CD4-positive, alpha-beta T cell (primary cell): ENCODE measurements around the gene DISP2. TPM values are rescaled to one million over a fixed set of nuclear protein-coding genes. Genes with fewer than 3 reads are reported as not detected.

ENCODE experiments used
- ATAC-seq: fragments of 200-7000 bp; cut with Tn5 transposase; one replicate; pipeline ENCODE4 v1.10.0; 2022; ENCODE audit warnings: mild to moderate bottlenecking; ENCODE audit not compliant: poor library complexity
- CTCF ChIA-PET: fragments of 350-600 bp; sonication (Branson Sonifier 250); formaldehyde crosslinking; loops from one replicate; lab custom pipeline; 2021; ENCODE audit warnings: antibody characterized with exemption, inconsistent platforms; lab: Charles Lee
- POLR2A ChIA-PET: fragments of 350-600 bp; sonication (Branson Sonifier 250); formaldehyde crosslinking; loops from one replicate; lab custom pipeline; 2021; ENCODE audit warnings: antibody characterized with exemption, inconsistent platforms; lab: Charles Lee
- DNase-seq, 14 experiments: peaks; one replicate each; pipeline ENCODE4 v3.0.0-alpha.2; 2013 to 2020; ENCODE audit warnings: mixed read lengths in 2 of 14
- H3K27ac ChIP-seq, 2 donors: one replicate each; pipeline versions ENCODE4 v1.5.1 to v1.7.0; 2013; ENCODE audit warnings: low read length in 2 of 2, low read depth in 1 of 2, mild to moderate bottlenecking in 1 of 2
- H3K27me3 ChIP-seq, 2 experiments: 1 replicate in 1 of 2; 2 replicates in 1 of 2; pipeline versions ENCODE4 v1.6.1 to v1.7.0; 2013; ENCODE audit warnings: low read length in 2 of 2, control low read depth in 1 of 2, mild to moderate bottlenecking in 1 of 2, moderate library complexity in 1 of 2; ENCODE audit not compliant: insufficient read depth in 2 of 2, control insufficient read depth in 1 of 2
- H3K36me3 ChIP-seq: one replicate; pipeline ENCODE4 v1.6.1; 2013; ENCODE audit warnings: low read length, control low read depth; ENCODE audit not compliant: insufficient read depth
- H3K4me1 ChIP-seq: one replicate; pipeline ENCODE4 v1.6.1; 2013; ENCODE audit warnings: low read length, control low read depth; ENCODE audit not compliant: insufficient read depth
- H3K4me3 ChIP-seq: one replicate; pipeline ENCODE4 v1.5.1; 2013; ENCODE audit warnings: mild to moderate bottlenecking, low read length, moderate library complexity
- H3K9me3 ChIP-seq, 2 experiments: 1 replicate in 1 of 2; 2 replicates in 1 of 2; pipeline versions ENCODE4 v1.6.1 to v1.7.0; 2013; ENCODE audit warnings: low read length in 2 of 2, mild to moderate bottlenecking in 2 of 2, control low read depth in 1 of 2, moderate library complexity in 1 of 2; ENCODE audit not compliant: control insufficient read depth in 1 of 2, insufficient read depth in 1 of 2
- H3K27ac Mint-ChIP-seq: one replicate; pipeline ENCODE4 v1.8.0; 2020; ENCODE audit warnings: mixed read lengths
- H3K27me3 Mint-ChIP-seq: one replicate; pipeline ENCODE4 v1.8.0; 2021; ENCODE audit warnings: mixed read lengths
- H3K36me3 Mint-ChIP-seq: one replicate; pipeline ENCODE4 v1.8.0; 2021; ENCODE audit warnings: low read depth, mixed read lengths
- H3K4me1 Mint-ChIP-seq: one replicate; pipeline ENCODE4 v1.8.0; 2021; ENCODE audit warnings: low read depth, mixed read lengths
- H3K4me3 Mint-ChIP-seq: one replicate; pipeline ENCODE4 v1.8.0; 2020; ENCODE audit warnings: mild to moderate bottlenecking, mixed read lengths
- H3K9me3 Mint-ChIP-seq: one replicate; pipeline ENCODE4 v1.8.0; 2020; ENCODE audit warnings: mixed read lengths
- CTCF ChIP-seq: fragments of 200-600 bp; IDR thresholded peaks from one replicate; pipeline ENCODE4 v1.8.0; 2022; ENCODE audit warnings: antibody characterized with exemption, mild to moderate bottlenecking
- intact Hi-C, 2 experiments: fragments of 100-400 bp; cut with DNase I in 1 of 2; cut with micrococcal nuclease in 1 of 2; formaldehyde crosslinking; loops; one replicate each; pipeline versions ENCODE4 v1.15.1 to v1.9.0; 2023 to 2025; cut with DNase I, micrococcal nuclease
- total RNA-seq, 174 experiments: library from RNA in 2 of 174; stranded (reverse) in 2 of 174; gene quantifications; one replicate each; pipeline ENCODE4 v1.2.3 and lab custom pipeline; 2021 to 2026

DISP2 gene
- total RNA-seq, 2 experiments from 2014 or later: 0.03 to 0.06 TPM

DNA sequence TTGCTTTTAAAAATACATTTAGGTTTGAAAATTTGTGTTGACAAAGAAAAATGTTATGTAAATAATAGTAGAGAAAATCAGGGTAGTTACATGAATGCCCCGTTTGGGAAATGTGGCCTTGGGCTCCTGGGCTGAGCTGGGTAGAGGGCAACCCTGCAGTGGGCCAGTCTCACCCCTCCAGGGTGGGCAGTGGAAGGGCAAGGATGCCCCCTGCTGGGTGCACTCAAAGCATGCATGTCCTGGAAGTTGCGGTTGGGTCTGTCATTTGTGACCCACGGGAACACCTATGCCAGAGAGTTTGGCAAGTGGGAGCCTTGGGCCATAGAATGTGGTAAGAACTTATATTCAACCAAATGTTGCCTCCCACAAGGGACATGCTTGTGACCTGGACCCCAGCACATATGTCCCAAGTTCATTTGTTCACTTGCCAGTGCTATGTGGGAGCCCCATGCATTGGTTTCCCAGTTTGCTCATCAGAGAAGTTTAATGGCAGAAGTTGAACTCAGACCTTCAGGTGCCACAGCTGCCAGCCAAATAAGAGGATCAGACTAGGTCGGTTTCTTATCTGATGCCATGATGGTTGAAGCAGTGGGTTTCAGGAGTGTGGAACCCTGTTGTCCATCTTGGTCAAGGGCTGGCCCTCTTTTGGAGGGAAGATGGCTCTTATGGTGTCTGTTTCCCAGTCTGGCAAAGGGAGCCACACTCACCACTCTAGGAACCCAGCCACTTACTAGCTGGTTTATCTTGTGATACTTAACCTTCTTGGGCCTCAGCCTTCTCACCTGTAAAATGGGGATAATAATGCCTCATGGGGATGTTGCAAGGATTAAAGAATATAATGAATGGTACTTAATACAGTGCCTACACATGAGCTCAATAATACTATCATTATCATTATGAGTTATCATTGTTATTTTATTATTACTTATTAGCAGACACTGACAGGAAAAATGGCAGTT lies 47.7 kb upstream of the DISP2 start:
- Histone ChIP-seq H3K4me1 (peaks cover 61% of the 10 kb centered on the region), H3K27me3 (no peaks in the 10 kb centered on the region), H3K9me3 (no peaks in the 10 kb centered on the region), H3K27ac (no peak overlapping the region), H3K36me3 (peaks cover 3% of the 10 kb centered on the region), H3K4me3 (no peak overlapping the region)
- TF ChIP-seq CTCF: peak; percentile 74
- Mint-ChIP-seq H3K4me3 (peak overlapping the region; percentile 96), H3K27ac (peak overlapping the region; percentile 95), H3K4me1 (peaks cover 51% of the 10 kb centered on the region), H3K9me3 (no peaks in the 10 kb centered on the region), H3K36me3 (peaks cover 19% of the 10 kb centered on the region), H3K27me3 (no peaks in the 10 kb centered on the region)
- POLR2A ChIA-PET: interaction anchor here (1.1 to 4.5 kb wide), 4 partner anchors 12 to 95 kb away, joined by 4 to 65 read pairs (median 34); partner anchors contain the start of genes INAFM2 and IVD
- CTCF ChIA-PET: interaction anchor here (0.8 to 6.4 kb wide), 6 partner anchors 11 to 35 kb away, joined by 3 to 55 read pairs (median 9); partner anchors contain the start of genes ANKRD63 and INAFM2
- DNase-seq (peak in 13 of 14 experiments; percentile 25 to 78 (median 56)), ATAC-seq (no peak)
- intact Hi-C loops: loop anchor here (1.0 kb wide), 1 partner anchor 31 kb away; no protein-coding TSS in a partner anchor

GRCh38 chr15:40310993-40311392 lies 47.0 kb upstream of the DISP2 start:
- Histone ChIP-seq H3K4me1 (peaks cover 53% of the 10 kb centered on the region), H3K4me3 (no peak overlapping the region), H3K36me3 (no peaks in the 10 kb centered on the region), H3K9me3 (no peaks in the 10 kb centered on the region), H3K27me3 (no peaks in the 10 kb centered on the region), H3K27ac (no peak overlapping the region)
- peak overlapping the region; percentile 13 for H3K27ac Mint-ChIP-seq
- CTCF ChIA-PET: interaction anchor here (1.3 to 6.4 kb wide), 4 partner anchors 11 to 36 kb away, joined by 4 to 55 read pairs (median 30); partner anchors contain the start of gene INAFM2
- H3K9me3 Mint-ChIP-seq: no peaks in the 10 kb centered on the region
- no peak for TF ChIP-seq CTCF
- DNase-seq (no peak), ATAC-seq (no peak)
- H3K36me3 Mint-ChIP-seq: peaks cover 19% of the 10 kb centered on the region
- POLR2A ChIA-PET: no interaction called here
- H3K4me3 Mint-ChIP-seq: peak overlapping the region; percentile 78
- intact Hi-C loops: loop anchor here (1.0 kb wide), 1 partner anchor 32 kb away; no protein-coding TSS in a partner anchor
- H3K4me1 Mint-ChIP-seq: peaks cover 45% of the 10 kb centered on the region
- no peaks in the 10 kb centered on the region for H3K27me3 Mint-ChIP-seq

DNA sequence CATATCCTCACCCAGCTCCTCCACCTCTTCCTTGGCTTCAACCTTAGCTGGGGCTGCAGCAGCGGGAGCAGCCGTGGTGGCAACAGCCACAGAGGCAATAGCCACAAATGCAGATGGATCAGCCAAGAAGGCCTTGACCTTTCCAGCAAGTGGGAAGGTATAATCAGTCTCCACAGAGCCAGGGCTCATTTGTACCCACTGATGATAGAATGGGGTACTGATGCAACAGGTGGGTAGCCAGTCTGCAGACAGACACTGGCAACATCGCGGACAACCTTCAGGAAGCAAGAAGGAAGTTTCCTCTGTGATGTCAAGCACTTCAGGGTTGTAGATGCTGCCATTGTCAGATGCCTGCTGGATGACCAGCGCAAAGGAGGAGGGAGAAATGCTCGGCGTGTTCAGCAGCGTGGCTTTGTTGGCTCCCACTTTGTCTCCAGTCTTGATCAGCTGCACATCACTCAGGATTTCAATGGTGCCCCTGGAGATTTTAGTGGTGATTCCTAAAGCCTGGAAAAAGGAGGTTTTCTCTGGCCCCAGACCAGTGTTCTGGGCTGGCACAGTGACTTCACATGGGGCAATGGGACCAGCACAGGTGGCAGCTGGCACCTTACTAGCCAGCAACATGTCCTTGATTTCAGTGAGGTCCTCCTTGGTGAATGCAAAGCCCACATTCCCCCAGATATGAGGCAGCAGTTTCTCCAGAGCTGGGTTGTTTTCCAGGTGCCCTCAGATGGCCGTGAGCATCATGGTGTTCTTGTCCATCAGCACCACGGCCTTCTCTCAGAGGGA lies 45.5 kb upstream of the DISP2 start:
- DNase-seq: no peak
- Mint-ChIP-seq H3K4me3 (no peak overlapping the region), H3K27me3 (no peaks in the 10 kb centered on the region), H3K36me3 (peaks cover 11% of the 10 kb centered on the region), H3K27ac (no peak overlapping the region), H3K9me3 (no peaks in the 10 kb centered on the region), H3K4me1 (peaks cover 35% of the 10 kb centered on the region)
- no peak for TF ChIP-seq CTCF
- POLR2A ChIA-PET: no interaction called here
- ATAC-seq: no peak
- CTCF ChIA-PET: interaction anchor here (1.3 to 6.4 kb wide), 3 partner anchors 26 to 38 kb away, joined by 4 to 45 read pairs (median 14); no protein-coding TSS in a partner anchor
- no peaks in the 10 kb centered on the region for H3K36me3 ChIP-seq
- no peaks in the 10 kb centered on the region for H3K9me3 ChIP-seq
- intact Hi-C loops: no loop called here
- no peaks in the 10 kb centered on the region for H3K27me3 ChIP-seq
- H3K4me3 ChIP-seq: no peak overlapping the region
- H3K4me1 ChIP-seq: peaks cover 40% of the 10 kb centered on the region
- H3K27ac ChIP-seq: no peak overlapping the region
